ENCODE data around the gene APPBP2. TPM values are rescaled to one million over a fixed set of nuclear protein-coding genes. Genes with fewer than 3 reads are reported as not detected.
A peak's percentile ranks its signal among the peaks of the same experiment; 100 is the strongest.

APPBP2 gene
- total RNA-seq = 54.3 and 61.3 TPM in 2 replicates
- long read RNA-seq, full-length matches to known transcripts = 19 of 35 reads
- long read RNA-seq, partial matches to known transcripts = 4 of 35 reads
- long read RNA-seq, other reads (novel, unspliced or antisense) = 12 of 35 reads

DNA sequence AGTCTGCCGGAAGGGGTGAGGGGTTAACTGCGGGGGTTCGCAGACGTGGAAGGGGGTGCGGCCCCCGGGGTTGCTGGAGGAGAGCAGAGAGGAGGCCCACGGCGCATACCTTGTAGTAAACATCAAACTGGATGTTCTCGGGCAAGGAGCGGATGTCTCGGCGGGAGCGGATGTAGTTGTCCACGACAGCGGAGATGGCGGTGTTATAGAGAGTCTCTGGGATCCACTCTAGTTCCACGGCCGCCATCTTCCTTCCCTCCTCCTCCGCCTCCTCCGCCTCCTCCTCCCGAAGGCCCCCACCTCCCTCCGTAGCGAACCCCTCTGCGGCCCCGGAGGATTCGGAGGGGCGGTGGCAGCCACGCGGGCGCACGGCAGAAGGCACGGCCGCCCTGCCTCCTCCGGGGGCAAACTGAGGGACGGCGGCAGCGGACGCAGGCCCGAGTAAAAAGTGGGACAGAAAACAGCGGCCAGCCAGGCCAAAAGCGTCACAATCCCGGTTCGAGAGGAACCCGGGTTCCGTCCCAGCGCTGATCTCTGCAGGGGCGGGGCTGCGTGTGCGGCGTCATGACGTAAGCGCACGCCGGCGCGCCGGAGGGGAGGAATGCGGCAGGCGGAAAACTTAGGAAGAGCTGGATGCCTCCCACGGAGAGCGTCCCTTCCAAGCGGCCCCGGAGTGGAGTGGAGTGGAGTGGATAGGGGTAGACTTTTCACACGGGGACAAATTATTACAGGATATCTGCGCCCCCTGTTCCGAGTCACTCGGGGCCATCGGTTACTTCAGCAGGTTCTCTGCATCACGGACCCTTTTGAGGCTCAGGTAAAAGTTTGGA lies at the start of gene APPBP2:
TSS of gene APPBP2 (minus strand) at position 558 of the 830 bp plus-strand sequence. CDS start at position 247, 311 bp downstream.
- Mint-ChIP-seq H3K4me3 (ENCODE audit: low read depth) (peak within 1 kb of the TSS; percentile 93), H3K36me3 (ENCODE audit: insufficient read depth) (peaks cover 14% of the 10 kb centered on the region), H3K9me3 (ENCODE audit: low read depth) (peaks cover 4% of the 10 kb centered on the region), H3K4me1 (ENCODE audit: low read depth) (peaks cover 17% of the 10 kb centered on the region), H3K27ac (peak within 1 kb of the TSS; percentile 95), H3K27me3 (no peaks in the 10 kb centered on the region)
- TF ChIP-seq, protein P1, sequence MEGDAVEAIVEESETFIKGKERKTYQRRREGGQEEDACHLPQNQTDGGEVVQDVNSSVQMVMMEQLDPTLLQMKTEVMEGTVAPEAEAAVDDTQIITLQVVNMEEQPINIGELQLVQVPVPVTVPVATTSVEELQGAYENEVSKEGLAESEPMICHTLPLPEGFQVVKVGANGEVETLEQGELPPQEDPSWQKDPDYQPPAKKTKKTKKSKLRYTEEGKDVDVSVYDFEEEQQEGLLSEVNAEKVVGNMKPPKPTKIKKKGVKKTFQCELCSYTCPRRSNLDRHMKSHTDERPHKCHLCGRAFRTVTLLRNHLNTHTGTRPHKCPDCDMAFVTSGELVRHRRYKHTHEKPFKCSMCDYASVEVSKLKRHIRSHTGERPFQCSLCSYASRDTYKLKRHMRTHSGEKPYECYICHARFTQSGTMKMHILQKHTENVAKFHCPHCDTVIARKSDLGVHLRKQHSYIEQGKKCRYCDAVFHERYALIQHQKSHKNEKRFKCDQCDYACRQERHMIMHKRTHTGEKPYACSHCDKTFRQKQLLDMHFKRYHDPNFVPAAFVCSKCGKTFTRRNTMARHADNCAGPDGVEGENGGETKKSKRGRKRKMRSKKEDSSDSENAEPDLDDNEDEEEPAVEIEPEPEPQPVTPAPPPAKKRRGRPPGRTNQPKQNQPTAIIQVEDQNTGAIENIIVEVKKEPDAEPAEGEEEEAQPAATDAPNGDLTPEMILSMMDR (IDR thresholded peaks at IDR 0.05; ENCODE audit: unreplicated experiment) = no peak
- peak; percentile 66 for DNase-seq (ENCODE audit: low spot score, unreplicated experiment)

GRCh38 chr17:60573236-60574051 lies 47.4 kb upstream of the APPBP2 start:
- no peak for DNase-seq (ENCODE audit: low spot score, unreplicated experiment)
- Mint-ChIP-seq H3K9me3 (ENCODE audit: low read depth) (no peaks in the 10 kb centered on the region), H3K4me3 (ENCODE audit: low read depth) (no peak overlapping the region), H3K4me1 (ENCODE audit: low read depth) (peaks cover 3% of the 10 kb centered on the region), H3K36me3 (ENCODE audit: insufficient read depth) (no peaks in the 10 kb centered on the region), H3K27me3 (no peaks in the 10 kb centered on the region), H3K27ac (peak overlapping the region; percentile 93)
- TF ChIP-seq, protein P1 (IDR thresholded peaks at IDR 0.05; ENCODE audit: unreplicated experiment) = peak; percentile 10

GRCh38 chr17:60565233-60565632 lies 39.2 kb upstream of the APPBP2 start:
- no peaks in the 10 kb centered on the region for H3K9me3 Mint-ChIP-seq (ENCODE audit: low read depth)
- DNase-seq (ENCODE audit: low spot score, unreplicated experiment) = no peak
- H3K4me3 Mint-ChIP-seq (ENCODE audit: low read depth) = no peak overlapping the region
- H3K27ac Mint-ChIP-seq = no peak overlapping the region
- no peaks in the 10 kb centered on the region for H3K36me3 Mint-ChIP-seq (ENCODE audit: insufficient read depth)
- TF ChIP-seq, protein P1 (IDR thresholded peaks at IDR 0.05; ENCODE audit: unreplicated experiment) = no peak
- H3K27me3 Mint-ChIP-seq = no peaks in the 10 kb centered on the region
- H3K4me1 Mint-ChIP-seq (ENCODE audit: low read depth) = peaks cover 2% of the 10 kb centered on the region

- DNase-seq (ENCODE audit: low spot score, unreplicated experiment) = no peak
- Mint-ChIP-seq H3K27me3 (no peaks in the 10 kb centered on the region), H3K4me1 (ENCODE audit: low read depth) (peaks cover 2% of the 10 kb centered on the region), H3K36me3 (ENCODE audit: insufficient read depth) (no peaks in the 10 kb centered on the region), H3K27ac (no peak overlapping the region), H3K9me3 (ENCODE audit: low read depth) (peaks cover under 1% of the 10 kb centered on the region), H3K4me3 (ENCODE audit: low read depth) (no peak overlapping the region)
- TF ChIP-seq, protein P1 (IDR thresholded peaks at IDR 0.05; ENCODE audit: unreplicated experiment) = no peak
Observed at GRCh38 chr17:60563743-60564142, 37.7 kb upstream of the APPBP2 start.

DNA sequence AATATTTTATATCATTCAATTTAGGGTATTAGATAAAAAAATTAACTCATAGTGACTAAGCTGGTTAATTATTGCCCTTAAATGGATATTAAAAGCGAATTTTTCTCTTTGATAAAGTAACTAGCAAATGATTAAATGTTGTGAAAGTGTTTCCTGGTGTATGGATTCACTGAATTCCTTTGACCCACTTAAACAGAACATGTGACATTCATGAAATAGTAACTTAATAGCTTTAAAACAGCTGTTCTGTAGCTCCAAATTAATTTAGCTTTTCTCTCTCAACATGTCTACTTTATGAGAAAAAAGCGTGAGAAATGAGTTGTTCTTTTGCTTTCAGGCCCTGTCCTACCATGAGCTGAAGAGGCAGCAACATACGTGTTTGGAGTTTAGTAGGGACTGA lies 36.4 kb upstream of the APPBP2 start:
- Mint-ChIP-seq H3K27ac (no peak overlapping the region), H3K36me3 (ENCODE audit: insufficient read depth) (peaks cover 1% of the 10 kb centered on the region), H3K4me1 (ENCODE audit: low read depth) (peaks cover 2% of the 10 kb centered on the region), H3K4me3 (ENCODE audit: low read depth) (no peak overlapping the region), H3K9me3 (ENCODE audit: low read depth) (peaks cover 13% of the 10 kb centered on the region), H3K27me3 (no peaks in the 10 kb centered on the region)
- TF ChIP-seq, protein P1 (IDR thresholded peaks at IDR 0.05; ENCODE audit: unreplicated experiment) = no peak
- no peak for DNase-seq (ENCODE audit: low spot score, unreplicated experiment)
